NCI-H1417 (cell line): ENCODE data around the gene DKK3.

Experiments used
- DNase-seq, 3 experiments: peaks; one replicate each; lab custom pipeline; 2025; lab: John Stamatoyannopoulos, UW

DKK3 gene

DNA sequence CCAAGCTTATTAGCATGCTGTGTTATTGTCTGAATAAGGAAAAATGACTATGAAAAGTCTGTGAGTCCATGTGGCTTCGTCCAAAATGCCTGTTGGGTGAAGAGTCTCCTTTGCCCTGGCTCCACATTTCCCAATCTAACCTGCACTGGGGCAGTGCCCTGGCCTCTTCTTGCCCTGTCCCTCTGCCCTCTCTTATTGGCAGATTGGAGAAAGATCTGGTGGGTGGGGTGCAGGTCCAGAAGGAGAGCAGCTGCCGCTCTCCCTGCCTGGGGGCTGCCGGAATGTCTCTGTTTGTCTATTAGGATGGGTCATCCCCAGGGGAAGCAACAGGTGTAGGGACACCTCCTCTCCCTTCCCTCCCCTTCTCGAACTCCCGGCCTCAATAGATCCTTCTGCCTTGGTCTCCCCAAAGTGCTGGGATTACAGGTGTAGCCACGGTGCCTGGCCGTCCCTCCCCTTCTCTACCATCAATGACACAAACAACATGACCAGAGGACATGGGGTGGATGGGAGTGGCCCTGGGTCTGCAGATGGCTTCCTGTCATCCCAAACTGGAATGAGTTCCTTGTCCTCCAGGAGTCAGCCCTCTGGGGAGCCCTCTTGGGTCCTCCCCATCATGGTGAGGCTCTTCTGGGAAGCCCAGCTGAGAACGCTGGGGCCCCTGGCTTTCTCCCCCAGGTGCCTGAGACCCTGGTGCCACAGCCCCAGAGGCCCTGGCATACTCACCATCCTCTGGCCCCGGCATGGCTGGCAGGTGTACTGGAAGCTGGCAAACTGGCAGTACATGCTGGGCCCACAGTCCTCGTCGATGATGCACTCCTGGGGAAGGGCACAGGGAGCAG, 40.5 kb downstream of the DKK3 start:
- DNase-seq, result no peak

GRCh38 chr11:11966826-11967668, 41.4 kb downstream of the DKK3 start:
- peak; percentile 33 to 67 (median 59) for DNase-seq

DNA sequence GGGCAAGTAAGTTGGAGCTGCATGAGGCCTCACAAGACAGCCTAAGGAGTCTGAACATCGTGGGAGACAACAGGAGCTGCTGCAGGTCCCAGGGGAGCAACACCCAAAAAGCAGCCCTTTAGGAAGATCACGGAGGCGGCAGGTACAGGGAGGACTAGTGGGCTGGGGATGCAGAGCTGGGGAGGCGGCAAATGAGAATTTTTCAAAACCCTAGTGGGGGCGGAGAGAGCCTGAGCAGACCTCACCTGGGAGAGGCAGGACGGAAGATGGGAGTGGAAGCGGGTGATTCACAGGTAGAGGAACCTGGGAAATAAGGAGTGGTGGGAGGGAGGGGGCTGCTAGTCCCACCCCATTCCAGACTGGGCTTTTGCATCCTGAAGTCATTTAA, 42.1 kb downstream of the DKK3 start:
- DNase-seq, result no peak

DNA sequence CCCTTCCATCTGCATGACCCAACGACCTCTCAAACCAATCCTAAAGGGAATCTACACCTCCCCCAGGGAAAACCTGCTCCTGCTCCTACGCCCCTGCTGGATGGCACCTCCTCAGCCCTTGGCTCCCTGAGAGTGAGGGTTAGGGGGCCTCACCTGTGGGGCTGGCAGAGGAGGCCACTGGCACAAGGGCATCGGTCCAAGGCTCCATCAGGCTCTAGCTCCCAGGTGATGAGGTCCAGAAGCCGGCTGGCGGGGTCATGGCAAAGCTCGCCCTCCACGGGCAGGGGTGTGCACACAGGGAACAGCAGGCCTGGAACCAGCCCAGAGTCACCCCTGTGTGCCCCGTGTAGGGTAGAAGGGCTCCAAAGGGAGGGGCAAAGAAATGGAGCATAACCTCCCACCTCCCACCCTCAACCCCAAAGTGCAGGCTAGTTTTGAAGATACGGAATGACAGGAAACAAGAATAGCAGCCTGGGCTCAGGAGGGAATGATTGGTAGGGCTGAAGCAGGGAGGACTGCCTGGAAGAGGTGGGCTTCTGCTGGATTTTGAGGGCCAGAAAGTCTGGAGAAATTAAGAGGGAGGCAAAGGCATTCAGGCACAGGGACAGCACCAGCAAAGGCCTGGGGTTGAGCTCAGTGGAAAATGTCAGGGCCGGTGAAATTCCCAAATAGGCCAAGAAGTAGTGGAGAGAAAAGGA, 42.6 kb downstream of the DKK3 start:
- no peak for DNase-seq

DNA sequence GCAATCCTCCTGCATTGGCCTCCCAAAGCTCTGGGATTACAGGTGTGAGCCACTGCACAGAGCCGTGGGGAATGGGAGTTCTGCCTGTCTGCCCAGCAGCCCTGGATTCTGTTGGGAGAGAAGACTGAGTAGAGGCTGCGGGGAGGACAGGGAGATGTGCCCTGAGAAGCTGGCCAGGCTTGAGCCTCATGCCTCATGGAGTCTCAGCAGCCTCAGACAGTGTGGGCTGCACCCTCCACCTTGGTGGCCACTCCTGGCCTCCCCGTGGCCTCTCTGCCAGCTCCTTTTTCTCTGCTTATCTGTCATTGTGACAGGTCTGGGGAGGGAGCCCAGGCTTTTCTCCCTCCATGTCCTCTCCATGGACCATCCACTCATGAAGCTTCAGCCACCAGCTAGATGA, 43.2 kb downstream of the DKK3 start:
- DNase-seq, result no peak

DNA sequence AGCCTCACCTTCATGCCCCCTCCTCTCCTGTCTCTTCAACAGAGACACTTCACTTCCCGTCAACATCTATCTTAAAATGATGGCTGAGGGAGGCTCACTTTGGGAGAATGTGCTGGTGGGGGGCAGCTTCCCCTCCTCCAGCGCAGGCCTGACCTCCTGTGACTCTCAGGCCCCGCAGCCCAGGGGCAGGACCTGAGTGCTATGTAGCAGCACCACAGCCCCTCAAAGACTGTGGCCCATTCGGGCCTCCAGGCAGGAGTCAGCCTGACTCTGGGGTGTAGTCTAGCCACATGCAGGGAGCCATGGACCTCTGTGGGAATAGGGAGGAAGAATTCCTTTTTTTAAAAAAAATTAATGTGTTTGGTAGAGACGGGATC, 43.7 kb downstream of the DKK3 start:
- no peak for DNase-seq

DNA sequence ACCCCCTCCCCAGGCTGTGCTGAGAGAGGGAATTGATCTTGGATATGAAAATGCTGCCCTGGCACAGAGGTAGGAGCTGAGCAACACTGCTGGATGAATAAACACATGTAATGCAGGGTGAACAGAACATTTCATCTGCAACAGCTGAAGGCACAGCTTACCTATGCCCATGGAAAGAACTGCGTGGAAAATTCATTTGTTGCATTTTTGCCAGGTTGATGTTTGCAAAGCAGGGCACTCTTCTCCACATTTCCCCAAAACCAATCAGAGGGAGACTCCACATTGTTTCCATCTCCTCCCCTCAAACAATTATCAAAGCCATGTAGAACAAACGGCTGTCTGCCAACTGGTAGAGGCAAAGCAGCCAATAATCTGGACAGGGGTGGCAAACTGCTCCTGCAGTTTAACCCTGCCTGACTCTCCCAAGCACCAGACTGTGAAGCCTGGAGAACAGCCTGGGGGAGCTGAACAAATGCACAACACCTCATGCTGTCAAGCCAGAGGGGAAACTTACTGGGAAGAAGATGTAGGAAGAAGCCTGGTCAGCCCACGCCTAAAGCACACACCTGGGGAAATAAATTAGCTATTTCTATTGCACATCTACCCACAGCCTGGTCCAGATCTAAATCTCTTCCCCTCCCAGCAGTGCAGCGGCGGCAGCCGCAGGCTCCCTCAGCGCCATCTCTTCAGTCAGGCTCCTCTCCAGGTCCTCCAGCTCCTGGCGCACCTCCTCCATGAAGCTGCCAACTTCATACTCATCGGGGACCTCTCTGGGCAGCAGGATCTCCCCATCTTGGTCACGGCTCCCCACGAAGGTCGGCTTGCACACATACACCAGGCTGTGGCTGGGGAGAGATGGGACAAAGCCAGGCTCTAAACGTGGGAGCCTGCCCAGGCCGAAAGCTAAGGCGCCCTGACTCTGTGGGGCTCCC, 44.3 kb downstream of the DKK3 start:
- no peak for DNase-seq

DNA sequence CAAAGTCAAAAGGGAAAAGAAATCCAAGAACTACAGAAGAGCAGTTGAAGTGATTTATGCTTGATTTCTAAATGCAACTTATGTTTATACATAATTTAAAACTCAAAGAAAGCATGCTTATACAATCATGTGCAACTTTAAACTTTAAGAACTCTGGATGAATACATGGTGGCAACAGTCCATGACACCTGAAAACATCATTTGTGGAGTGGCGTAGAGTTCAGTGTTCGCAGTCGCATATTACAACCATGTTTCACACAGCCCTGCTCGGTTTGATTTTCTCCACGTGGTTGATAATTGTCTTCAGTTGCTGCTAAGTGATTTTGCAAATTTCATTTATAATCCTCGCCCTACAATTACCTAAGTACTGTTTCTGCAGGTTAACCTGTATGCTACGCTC, 45.4 kb downstream of the DKK3 start:
- no peak for DNase-seq

DNA sequence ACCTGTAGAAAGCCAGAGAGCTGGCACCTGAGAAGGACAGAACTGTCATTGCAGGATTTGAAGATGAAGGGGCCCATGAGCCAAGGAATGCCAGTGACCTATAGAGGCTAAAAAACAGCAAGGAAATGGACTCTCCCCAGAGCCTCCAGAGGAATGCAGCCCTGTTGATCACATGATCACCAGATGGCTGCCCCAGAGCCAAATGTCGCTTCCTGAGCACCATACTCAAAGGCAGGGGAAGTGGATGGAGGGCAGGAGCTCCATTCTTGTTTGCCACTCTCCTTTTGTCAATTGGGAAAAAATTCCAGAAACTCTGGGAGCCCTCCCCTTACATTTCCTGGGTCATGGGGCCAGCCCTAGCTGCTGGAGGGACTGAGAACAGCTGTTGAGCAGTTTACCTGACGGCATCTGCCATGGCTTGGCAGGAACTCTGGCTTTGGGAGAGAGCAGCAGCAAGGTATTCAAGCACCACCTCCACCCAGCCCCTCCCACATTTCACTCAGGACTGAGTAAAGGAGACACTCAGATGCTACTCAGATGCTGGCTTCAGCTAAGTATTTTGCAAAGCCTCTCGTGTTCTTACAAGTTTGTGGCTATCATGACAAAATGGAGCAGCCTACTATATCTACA, 46.9 kb downstream of the DKK3 start:
- no peak for DNase-seq

DNA sequence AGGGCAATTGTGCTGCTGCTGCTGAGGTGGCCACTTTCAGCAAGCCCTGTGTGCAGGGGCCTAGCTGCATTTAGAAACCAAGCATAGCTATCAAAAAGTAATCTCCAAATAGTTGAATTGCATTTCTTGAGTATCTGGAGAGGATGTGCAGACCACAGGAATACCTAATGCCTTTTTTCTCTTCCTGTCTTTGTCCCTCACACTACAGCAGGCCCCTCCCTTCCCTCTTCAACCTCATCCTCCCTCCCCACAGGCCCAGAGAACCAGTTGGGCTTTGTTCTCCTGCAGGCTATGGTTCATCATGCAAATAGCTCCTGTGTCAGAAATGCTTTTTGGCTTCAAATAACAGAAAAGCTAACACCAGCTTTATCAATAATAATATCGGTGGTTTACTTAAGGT, 47.7 kb downstream of the DKK3 start:
- no peak for DNase-seq

GRCh38 chr11:11959601-11960000, 48.8 kb downstream of the DKK3 start:
- no peak for DNase-seq

DNA sequence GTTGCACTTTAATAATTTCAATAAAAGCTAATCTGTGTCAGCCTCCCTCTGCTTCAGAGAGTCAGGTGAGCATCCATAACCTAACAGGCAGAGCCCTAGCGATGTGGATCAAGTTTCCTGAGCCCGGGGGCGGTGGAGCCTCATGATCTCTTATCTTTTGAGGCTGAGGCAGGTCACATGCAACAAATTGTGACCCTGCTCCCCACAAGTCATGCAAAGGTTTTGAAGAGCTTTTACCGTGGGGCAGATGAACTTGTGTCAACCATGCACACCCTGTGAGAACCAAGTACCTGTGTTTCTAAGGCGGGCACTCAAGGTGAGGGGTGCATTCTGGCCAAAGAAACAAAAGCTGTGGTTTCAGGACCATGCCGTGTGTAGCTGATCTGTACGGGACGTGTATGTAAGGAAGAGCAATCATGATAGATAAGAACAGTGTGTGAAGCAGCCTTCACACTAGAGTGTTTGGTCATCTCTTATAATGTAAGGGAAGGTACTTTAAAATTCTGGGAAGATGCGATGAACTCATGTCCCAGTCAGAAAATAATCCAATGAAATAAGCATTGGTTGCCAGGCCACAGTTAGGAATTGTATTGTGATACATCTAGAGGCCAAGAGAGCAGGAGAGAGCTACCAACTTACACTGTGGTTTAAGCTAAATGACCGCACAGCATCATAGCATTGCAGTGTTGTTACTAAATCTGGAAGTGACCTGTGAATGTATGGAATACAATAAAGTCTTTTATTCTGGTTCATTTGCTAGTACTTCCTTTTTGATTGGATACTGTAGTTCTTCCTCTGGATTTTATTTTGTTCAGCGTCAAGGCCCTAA, 49.8 kb downstream of the DKK3 start:
- DNase-seq, result no peak

- no peak for DNase-seq
Observed at GRCh38 chr11:11956006-11956405, 52.4 kb downstream of the DKK3 start.

DNA sequence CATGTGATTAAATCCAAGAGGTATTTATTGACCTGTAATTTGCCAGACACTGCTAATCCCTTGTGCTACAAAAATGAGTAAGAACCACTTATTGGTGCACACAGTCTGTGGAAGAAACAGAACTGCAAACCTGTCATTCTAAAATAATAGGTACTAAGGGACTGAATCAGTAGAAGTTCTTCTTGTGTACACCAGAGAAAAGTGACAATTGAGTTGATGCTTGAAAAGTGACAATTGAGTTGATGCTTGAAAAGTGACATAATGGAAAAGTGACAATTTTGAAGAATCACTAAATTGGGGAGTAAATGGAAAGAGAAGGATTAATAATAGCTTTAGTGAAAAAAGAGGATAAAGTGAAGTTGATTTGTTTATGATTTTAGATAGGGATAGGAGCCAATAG, 56.4 kb downstream of the DKK3 start:
- DNase-seq, result no peak

- DNase-seq, result no peak
Observed at GRCh38 chr11:11949482-11949881, 58.9 kb downstream of the DKK3 start.

- no peak for DNase-seq
Observed at GRCh38 chr11:11948242-11948947, 60.0 kb downstream of the DKK3 start.

DNA sequence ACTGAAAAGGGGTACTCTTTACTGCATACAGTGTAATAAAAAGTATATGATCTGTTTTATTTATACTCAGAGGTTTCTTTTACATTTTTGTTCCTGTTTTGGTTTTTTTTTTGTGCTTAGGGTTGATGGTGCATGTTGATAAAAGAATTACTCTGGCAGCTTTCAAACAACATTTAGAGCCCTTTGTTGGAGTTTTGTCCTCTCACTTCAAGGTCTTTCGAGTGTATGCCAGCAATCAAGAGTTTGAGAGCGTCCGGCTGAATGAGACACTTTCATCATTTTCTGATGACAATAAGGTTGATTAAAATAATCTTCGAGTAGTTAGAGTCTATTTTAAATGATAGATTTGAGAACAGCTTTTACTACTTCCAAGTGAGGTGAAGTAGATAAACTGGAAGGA, 60.6 kb downstream of the DKK3 start:
- DNase-seq, result no peak

- no peak for DNase-seq
Observed at GRCh38 chr11:11946878-11947277, 61.5 kb downstream of the DKK3 start.

DNA sequence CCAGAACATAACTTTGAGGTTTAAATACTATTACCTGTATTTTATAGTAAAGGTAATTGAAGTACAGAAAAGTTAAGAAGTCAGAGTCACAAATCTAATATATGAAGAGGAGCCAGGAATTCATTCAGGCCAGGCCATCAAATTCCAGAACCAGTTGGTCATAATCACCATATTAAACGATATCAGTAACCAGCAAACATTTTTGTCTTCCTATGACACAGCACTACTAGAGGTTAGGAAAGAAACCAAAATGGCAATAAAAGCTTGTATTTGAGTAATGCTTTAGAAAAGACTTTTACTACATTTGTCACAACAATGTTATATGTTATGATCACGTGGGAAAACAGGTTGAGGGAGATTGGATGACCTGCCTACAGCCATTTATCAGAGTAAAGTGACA, 62.2 kb downstream of the DKK3 start:
- no peak for DNase-seq

DNA sequence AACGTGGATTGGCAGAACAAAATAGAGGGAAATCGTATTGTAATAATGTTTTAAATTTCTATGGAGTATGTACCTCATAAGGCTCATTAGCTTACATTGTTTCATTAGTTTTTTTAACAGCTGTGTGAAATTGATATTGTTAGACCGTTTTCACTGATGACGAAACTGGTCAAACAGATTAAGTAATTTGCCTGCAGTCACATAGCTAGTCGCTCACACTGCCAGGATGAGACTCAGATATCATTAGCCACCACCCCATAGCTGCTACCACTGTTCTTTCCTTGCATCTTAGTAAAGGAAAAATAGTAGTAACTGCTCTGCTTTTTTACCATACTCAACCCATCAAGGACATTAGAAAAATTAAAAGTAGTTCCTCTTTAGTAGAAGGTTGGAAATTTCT, 64.0 kb downstream of the DKK3 start:
- DNase-seq, result no peak
